WI38 (cell line): ENCODE data around the gene RPS5.

Experiments used
- H3K4me3 ChIP-seq: 2 replicates; pipeline ENCODE4 v1.5.1; 2011; ENCODE audit warnings: low read depth, mild to moderate bottlenecking, control low read depth, low read length
- CTCF ChIP-seq: IDR thresholded peaks from 2 replicates; pipeline ENCODE4 v1.5.1; 2012; ENCODE audit warnings: low read depth, mild to moderate bottlenecking, control low read depth, low read length

The RPS5 gene

GRCh38 chr19:58354478-58355030 lies 32.5 kb upstream of the RPS5 start:
- no peak for TF ChIP-seq CTCF
- H3K4me3 ChIP-seq: no peak overlapping the region

- no peak for TF ChIP-seq CTCF
Observed at GRCh38 chr19:58355215-58355796, 31.8 kb upstream of the RPS5 start.

GRCh38 chr19:58355908-58356765 lies 30.9 kb upstream of the RPS5 start:
- TF ChIP-seq CTCF: no peak
- peak overlapping the region; percentile 29; the same call in 1 of the 2 replicates for H3K4me3 ChIP-seq

More at GRCh38 chr19:58355215-58355796, 31.8 kb upstream of the RPS5 start:
- no peak overlapping the region for H3K4me3 ChIP-seq

- TF ChIP-seq CTCF: no peak
- peak overlapping the region; percentile 29; the same call in 1 of the 2 replicates for H3K4me3 ChIP-seq
Observed at GRCh38 chr19:58356766-58357480, 30.1 kb upstream of the RPS5 start.

GRCh38 chr19:58357481-58358145 lies 29.5 kb upstream of the RPS5 start:
- TF ChIP-seq CTCF: no peak
- H3K4me3 ChIP-seq: no peak overlapping the region

- no peak for TF ChIP-seq CTCF
- H3K4me3 ChIP-seq: peak overlapping the region; percentile 67
Observed at GRCh38 chr19:58361900-58362271, 25.2 kb upstream of the RPS5 start.
